ENCODE data around the gene ANKRD42.

DNA sequence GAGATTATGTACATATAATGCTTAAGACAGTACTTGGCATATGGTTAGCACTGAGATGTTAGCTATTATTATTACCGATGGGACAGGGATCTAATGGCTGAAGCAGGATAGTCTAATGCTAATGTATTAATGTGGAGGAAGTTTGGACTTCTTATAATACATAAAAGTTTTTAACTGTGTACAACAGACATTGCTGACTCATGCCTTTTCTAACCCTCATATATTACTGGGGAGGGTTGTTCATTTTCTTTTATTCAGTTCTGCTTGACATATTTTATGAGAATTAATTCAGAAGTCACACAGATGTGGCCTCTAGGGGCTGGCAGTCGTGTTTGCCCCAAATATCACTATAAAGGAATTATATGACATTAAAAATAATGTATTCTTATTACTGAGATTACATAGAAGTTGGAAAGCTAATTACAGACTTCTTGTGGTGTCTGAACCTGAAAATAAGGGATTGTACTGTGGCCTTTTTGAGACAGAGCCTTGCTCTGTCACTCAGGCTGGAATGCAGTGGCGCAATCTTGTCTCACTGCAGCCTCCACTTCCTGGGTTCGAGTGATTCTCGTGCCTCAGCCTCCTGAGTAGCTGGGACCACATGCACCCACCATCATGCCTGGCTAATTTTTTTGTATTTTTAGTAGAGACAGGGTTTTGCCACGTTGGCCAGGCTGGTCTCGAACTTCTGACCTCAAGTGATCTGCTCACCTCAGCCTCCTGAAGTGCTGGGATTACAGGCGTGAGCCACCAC lies 82.6 kb downstream of the ANKRD42 start:
- TF ChIP-seq YY1 (IDR thresholded peaks at IDR 0.05; ENCODE audit: extremely low read depth, insufficient replicate concordance, low read depth, low read length) = no peak
- TF ChIP-seq, protein P1, sequence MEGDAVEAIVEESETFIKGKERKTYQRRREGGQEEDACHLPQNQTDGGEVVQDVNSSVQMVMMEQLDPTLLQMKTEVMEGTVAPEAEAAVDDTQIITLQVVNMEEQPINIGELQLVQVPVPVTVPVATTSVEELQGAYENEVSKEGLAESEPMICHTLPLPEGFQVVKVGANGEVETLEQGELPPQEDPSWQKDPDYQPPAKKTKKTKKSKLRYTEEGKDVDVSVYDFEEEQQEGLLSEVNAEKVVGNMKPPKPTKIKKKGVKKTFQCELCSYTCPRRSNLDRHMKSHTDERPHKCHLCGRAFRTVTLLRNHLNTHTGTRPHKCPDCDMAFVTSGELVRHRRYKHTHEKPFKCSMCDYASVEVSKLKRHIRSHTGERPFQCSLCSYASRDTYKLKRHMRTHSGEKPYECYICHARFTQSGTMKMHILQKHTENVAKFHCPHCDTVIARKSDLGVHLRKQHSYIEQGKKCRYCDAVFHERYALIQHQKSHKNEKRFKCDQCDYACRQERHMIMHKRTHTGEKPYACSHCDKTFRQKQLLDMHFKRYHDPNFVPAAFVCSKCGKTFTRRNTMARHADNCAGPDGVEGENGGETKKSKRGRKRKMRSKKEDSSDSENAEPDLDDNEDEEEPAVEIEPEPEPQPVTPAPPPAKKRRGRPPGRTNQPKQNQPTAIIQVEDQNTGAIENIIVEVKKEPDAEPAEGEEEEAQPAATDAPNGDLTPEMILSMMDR (IDR thresholded peaks at IDR 0.05 in 2 of 3, conservative IDR thresholded peaks at IDR 0.05 in 1 of 3; ENCODE audit: borderline replicate concordance in 1 of 3, insufficient read depth in 1 of 3, low read depth in 2 of 3, low read length in 2 of 3) = no peak
- TF ChIP-seq POLR2A (IDR thresholded peaks at IDR 0.05; ENCODE audit: borderline replicate concordance, extremely low read depth, insufficient read depth, insufficient read length) = no peak
- TF ChIP-seq POLR2AphosphoS5 (IDR thresholded peaks at IDR 0.05; ENCODE audit: low read depth, low read length) = no peak
- no peak for TF ChIP-seq EZH2phosphoT487 (IDR thresholded peaks at IDR 0.05; ENCODE audit: borderline replicate concordance)
- TF ChIP-seq, protein P2, sequence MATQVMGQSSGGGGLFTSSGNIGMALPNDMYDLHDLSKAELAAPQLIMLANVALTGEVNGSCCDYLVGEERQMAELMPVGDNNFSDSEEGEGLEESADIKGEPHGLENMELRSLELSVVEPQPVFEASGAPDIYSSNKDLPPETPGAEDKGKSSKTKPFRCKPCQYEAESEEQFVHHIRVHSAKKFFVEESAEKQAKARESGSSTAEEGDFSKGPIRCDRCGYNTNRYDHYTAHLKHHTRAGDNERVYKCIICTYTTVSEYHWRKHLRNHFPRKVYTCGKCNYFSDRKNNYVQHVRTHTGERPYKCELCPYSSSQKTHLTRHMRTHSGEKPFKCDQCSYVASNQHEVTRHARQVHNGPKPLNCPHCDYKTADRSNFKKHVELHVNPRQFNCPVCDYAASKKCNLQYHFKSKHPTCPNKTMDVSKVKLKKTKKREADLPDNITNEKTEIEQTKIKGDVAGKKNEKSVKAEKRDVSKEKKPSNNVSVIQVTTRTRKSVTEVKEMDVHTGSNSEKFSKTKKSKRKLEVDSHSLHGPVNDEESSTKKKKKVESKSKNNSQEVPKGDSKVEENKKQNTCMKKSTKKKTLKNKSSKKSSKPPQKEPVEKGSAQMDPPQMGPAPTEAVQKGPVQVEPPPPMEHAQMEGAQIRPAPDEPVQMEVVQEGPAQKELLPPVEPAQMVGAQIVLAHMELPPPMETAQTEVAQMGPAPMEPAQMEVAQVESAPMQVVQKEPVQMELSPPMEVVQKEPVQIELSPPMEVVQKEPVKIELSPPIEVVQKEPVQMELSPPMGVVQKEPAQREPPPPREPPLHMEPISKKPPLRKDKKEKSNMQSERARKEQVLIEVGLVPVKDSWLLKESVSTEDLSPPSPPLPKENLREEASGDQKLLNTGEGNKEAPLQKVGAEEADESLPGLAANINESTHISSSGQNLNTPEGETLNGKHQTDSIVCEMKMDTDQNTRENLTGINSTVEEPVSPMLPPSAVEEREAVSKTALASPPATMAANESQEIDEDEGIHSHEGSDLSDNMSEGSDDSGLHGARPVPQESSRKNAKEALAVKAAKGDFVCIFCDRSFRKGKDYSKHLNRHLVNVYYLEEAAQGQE (IDR thresholded peaks at IDR 0.05; ENCODE audit: low read depth) = no peak
- TF ChIP-seq, protein P3, sequence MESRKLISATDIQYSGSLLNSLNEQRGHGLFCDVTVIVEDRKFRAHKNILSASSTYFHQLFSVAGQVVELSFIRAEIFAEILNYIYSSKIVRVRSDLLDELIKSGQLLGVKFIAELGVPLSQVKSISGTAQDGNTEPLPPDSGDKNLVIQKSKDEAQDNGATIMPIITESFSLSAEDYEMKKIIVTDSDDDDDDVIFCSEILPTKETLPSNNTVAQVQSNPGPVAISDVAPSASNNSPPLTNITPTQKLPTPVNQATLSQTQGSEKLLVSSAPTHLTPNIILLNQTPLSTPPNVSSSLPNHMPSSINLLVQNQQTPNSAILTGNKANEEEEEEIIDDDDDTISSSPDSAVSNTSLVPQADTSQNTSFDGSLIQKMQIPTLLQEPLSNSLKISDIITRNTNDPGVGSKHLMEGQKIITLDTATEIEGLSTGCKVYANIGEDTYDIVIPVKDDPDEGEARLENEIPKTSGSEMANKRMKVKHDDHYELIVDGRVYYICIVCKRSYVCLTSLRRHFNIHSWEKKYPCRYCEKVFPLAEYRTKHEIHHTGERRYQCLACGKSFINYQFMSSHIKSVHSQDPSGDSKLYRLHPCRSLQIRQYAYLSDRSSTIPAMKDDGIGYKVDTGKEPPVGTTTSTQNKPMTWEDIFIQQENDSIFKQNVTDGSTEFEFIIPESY (IDR thresholded peaks at IDR 0.05; ENCODE audit: extremely low read depth, insufficient replicate concordance, low read length) = no peak

Data from HCT116 (cell line).